ENCODE results near the gene FAM161B. TPM values are rescaled to one million over a fixed set of nuclear protein-coding genes. Genes with fewer than 3 reads are reported as not detected.
A peak's percentile ranks its signal among the peaks of the same experiment; 100 is the strongest.

FAM161B gene
- total and polyA plus RNA-seq, 2 of the 13 experiments (the other 11 are each of a cell fraction or from before 2014, with no cell fraction given) = 1.6 to 2.0 TPM

- TF ChIP-seq ARHGAP35 (CRISPR knock-in tag; IDR thresholded peaks at IDR 0.05; ENCODE audit: borderline replicate concordance) (peak; percentile 80; the same call in 1 of the 2 replicates), KAT2B (IDR thresholded peaks at IDR 0.05; ENCODE audit: borderline replicate concordance, low read depth, low read length) (no peak), PHF20 (CRISPR knock-in tag; IDR thresholded peaks at IDR 0.05) (peak; percentile 91), ZNF737 (CRISPR knock-in tag; IDR thresholded peaks at IDR 0.05; ENCODE audit: borderline replicate concordance) (no peak), ZKSCAN1 (IDR thresholded peaks at IDR 0.05; ENCODE audit: low read length) (0 out of 2 replicates have a peak, but pooled peaks have one; percentile 2), ZNF205 (CRISPR knock-in tag; IDR thresholded peaks at IDR 0.05) (0 out of 2 replicates have a peak, but pooled peaks have one; percentile 54), ZSCAN9 (CRISPR knock-in tag; IDR thresholded peaks at IDR 0.05; ENCODE audit: borderline replicate concordance) (peak; percentile 61; the same call in 1 of the 2 replicates), ZNF124 (CRISPR knock-in tag; IDR thresholded peaks at IDR 0.05) (peak; percentile 81; the same call in 1 of the 2 replicates), SMARCC2 (IDR thresholded peaks at IDR 0.05) (no peak), CHCHD3 (CRISPR knock-in tag; IDR thresholded peaks at IDR 0.05) (peak; percentile 70; the same call in 1 of the 2 replicates), PAWR (CRISPR knock-in tag; IDR thresholded peaks at IDR 0.05; ENCODE audit: borderline replicate concordance) (0 out of 2 replicates have a peak, but pooled peaks have one; percentile 12), ZNF512B (CRISPR knock-in tag; IDR thresholded peaks at IDR 0.05; ENCODE audit: borderline replicate concordance) (no peak), RFXAP (CRISPR knock-in tag; IDR thresholded peaks at IDR 0.05; ENCODE audit: borderline replicate concordance) (peak; percentile 58; the same call in 1 of the 2 replicates), ZBTB38 (CRISPR knock-in tag; IDR thresholded peaks at IDR 0.05) (peak; percentile 81; the same call in 1 of the 2 replicates), AKAP8 (CRISPR knock-in tag; IDR thresholded peaks at IDR 0.05) (no peak), ZNF7 (CRISPR knock-in tag; IDR thresholded peaks at IDR 0.05) (no peak), SMC3 (IDR thresholded peaks at IDR 0.05; ENCODE audit: low read length) (no peak), ZNF343 (CRISPR knock-in tag; IDR thresholded peaks at IDR 0.05) (no peak), TFDP1 (CRISPR knock-in tag; IDR thresholded peaks at IDR 0.05; ENCODE audit: borderline replicate concordance) (peak; percentile 76; the same call in 1 of the 2 replicates), IKZF4 (CRISPR knock-in tag; IDR thresholded peaks at IDR 0.05; ENCODE audit: borderline replicate concordance, low read depth, not compliant biosample characterization) (no peak), ZSCAN25 (CRISPR knock-in tag; IDR thresholded peaks at IDR 0.05) (peak; percentile 70)
- TF ChIP-seq, protein P1, sequence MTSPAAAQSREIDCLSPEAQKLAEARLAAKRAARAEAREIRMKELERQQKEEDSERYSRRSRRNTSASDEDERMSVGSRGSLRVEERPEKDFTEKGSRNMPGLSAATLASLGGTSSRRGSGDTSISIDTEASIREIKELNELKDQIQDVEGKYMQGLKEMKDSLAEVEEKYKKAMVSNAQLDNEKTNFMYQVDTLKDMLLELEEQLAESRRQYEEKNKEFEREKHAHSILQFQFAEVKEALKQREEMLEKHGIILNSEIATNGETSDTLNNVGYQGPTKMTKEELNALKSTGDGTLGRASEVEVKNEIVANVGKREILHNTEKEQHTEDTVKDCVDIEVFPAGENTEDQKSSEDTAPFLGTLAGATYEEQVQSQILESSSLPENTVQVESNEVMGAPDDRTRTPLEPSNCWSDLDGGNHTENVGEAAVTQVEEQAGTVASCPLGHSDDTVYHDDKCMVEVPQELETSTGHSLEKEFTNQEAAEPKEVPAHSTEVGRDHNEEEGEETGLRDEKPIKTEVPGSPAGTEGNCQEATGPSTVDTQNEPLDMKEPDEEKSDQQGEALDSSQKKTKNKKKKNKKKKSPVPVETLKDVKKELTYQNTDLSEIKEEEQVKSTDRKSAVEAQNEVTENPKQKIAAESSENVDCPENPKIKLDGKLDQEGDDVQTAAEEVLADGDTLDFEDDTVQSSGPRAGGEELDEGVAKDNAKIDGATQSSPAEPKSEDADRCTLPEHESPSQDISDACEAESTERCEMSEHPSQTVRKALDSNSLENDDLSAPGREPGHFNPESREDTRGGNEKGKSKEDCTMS (CRISPR knock-in tag; conservative IDR thresholded peaks at IDR 0.05) = no peak
- TF ChIP-seq, protein P2, sequence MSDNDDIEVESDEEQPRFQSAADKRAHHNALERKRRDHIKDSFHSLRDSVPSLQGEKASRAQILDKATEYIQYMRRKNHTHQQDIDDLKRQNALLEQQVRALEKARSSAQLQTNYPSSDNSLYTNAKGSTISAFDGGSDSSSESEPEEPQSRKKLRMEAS (IDR thresholded peaks at IDR 0.05) = peak; percentile 72
Observed at GRCh38 chr14:73949752-73950734, at the start of gene FAM161B, which contains the start of gene COQ6 (continued).

Measured in HepG2 (cell line).